KMS-11 (cell line): ENCODE data around the gene FKBP11.
A peak's percentile ranks its signal among the peaks of the same experiment; 100 is the strongest.

Experiments
- H2AFZ ChIP-seq: fragments of 200-600 bp; sonication (generic); 2 replicates; pipeline ENCODE4 v1.6.1; 2016; ENCODE audit warnings: antibody characterized with exemption, mixed run types, low read depth
- H3K27ac ChIP-seq: fragments of 200-600 bp; sonication (generic); 2 replicates; pipeline ENCODE4 v1.6.1; 2016; ENCODE audit warnings: mild to moderate bottlenecking, mixed run types
- H3K27me3 ChIP-seq: fragments of 200-600 bp; sonication (generic); 2 replicates; pipeline ENCODE4 v1.6.1; 2017; ENCODE audit warnings: mild to moderate bottlenecking, low read depth, mixed run types, moderate library complexity; ENCODE audit not compliant: insufficient read depth
- H3K36me3 ChIP-seq: fragments of 200-600 bp; sonication (generic); 2 replicates; pipeline ENCODE4 v1.6.1; 2017; ENCODE audit warnings: mild to moderate bottlenecking, mixed run types; ENCODE audit not compliant: insufficient read depth
- H3K4me1 ChIP-seq: fragments of 200-600 bp; sonication (generic); 2 replicates; pipeline ENCODE4 v1.6.1; 2016; ENCODE audit warnings: mild to moderate bottlenecking, low read depth, mixed run types; ENCODE audit not compliant: poor library complexity, severe bottlenecking
- H3K4me2 ChIP-seq: fragments of 200-600 bp; sonication (generic); 2 replicates; pipeline ENCODE4 v1.7.0; 2016; ENCODE audit warnings: mild to moderate bottlenecking, mixed run types
- H3K4me3 ChIP-seq: fragments of 200-600 bp; sonication (generic); IDR thresholded peaks from 2 replicates; pipeline ENCODE4 v1.6.1; 2017; ENCODE audit warnings: low read depth, low read length, mixed read lengths; ENCODE audit not compliant: insufficient read depth
- H3K79me2 ChIP-seq: fragments of 200-600 bp; sonication (generic); 2 replicates; pipeline ENCODE4 v1.6.1; 2016; ENCODE audit warnings: low read depth, mixed run types; ENCODE audit not compliant: insufficient read depth
- H3K9ac ChIP-seq: fragments of 200-600 bp; sonication (generic); 2 replicates; pipeline ENCODE4 v1.6.1; 2016; ENCODE audit warnings: mild to moderate bottlenecking, mixed run types
- H4K20me1 ChIP-seq: fragments of 200-600 bp; sonication (generic); 2 replicates; pipeline ENCODE4 v1.6.1; 2016; ENCODE audit warnings: mild to moderate bottlenecking, mixed run types; ENCODE audit not compliant: insufficient read depth
- TF ChIP-seq, protein P1 (sequence below): fragments of 200-600 bp; sonication (generic); conservative IDR thresholded peaks from 2 replicates; pipeline ENCODE4 v1.6.1; 2017; ENCODE audit warnings: low read depth, mild to moderate bottlenecking, antibody characterized with exemption, low read length, moderate library complexity, mixed read lengths

FKBP11 gene

DNA sequence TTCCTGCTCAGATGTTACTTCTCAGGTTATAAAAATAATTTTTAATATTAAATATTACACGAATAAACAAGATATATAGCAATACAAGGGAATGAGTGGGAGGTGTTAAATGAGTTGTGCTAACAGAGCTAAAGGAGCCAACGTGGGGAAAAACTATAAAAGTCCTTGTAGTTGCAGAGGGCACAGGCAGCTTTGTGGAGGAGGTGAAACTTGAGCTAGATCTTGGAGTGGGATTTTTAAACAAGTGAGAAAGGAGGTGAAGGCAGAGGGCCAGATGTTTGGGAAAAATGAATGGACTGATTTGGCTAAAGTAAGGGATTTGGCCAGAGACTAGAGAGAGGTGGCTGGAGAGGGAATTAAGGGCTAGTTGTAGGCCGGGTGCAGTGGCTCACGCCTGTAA is 5.2 kb upstream of the FKBP11 start:
- no peaks in the 10 kb centered on the region for H3K27me3 ChIP-seq
- H3K79me2 ChIP-seq, result no peaks in the 10 kb centered on the region
- H3K36me3 ChIP-seq, result 0 out of 2 replicates have a peak, but pooled peaks cover 3% of the 10 kb centered on the region
- TF ChIP-seq, protein P1, sequence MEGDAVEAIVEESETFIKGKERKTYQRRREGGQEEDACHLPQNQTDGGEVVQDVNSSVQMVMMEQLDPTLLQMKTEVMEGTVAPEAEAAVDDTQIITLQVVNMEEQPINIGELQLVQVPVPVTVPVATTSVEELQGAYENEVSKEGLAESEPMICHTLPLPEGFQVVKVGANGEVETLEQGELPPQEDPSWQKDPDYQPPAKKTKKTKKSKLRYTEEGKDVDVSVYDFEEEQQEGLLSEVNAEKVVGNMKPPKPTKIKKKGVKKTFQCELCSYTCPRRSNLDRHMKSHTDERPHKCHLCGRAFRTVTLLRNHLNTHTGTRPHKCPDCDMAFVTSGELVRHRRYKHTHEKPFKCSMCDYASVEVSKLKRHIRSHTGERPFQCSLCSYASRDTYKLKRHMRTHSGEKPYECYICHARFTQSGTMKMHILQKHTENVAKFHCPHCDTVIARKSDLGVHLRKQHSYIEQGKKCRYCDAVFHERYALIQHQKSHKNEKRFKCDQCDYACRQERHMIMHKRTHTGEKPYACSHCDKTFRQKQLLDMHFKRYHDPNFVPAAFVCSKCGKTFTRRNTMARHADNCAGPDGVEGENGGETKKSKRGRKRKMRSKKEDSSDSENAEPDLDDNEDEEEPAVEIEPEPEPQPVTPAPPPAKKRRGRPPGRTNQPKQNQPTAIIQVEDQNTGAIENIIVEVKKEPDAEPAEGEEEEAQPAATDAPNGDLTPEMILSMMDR, result no peak
- H3K4me3 ChIP-seq, result no peak overlapping the region
- H3K4me2 ChIP-seq, result no peak overlapping the region
- no peak overlapping the region for H3K27ac ChIP-seq
- H2AFZ ChIP-seq, result no peak overlapping the region
- no peaks in the 10 kb centered on the region for H4K20me1 ChIP-seq
- H3K4me1 ChIP-seq, result peaks cover 27% of the 10 kb centered on the region
- no peak overlapping the region for H3K9ac ChIP-seq

DNA sequence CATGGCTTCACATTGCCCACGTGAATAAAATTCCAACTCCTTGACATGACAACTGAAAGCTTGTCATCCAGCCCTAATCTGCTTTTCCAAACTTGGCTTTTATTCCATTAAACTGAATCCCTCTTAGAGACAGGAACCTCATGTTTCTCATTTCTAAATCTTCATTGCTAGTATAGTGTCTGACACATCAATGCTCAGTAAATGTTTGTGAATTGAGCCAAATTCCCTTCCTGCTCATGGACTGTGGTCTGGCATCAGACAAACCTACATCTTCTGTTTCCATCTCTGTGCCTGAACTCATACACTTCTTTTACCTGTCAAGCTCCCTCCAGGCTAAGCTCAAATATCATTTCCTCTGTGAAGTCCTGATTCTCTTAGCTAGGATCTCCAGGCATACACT is 4.3 kb upstream of the FKBP11 start:
- H3K36me3 ChIP-seq, result 0 out of 2 replicates have a peak, but pooled peaks cover 2% of the 10 kb centered on the region
- TF ChIP-seq, protein P1, result no peak
- H2AFZ ChIP-seq, result no peak overlapping the region
- no peak overlapping the region for H3K27ac ChIP-seq
- no peaks in the 10 kb centered on the region for H3K27me3 ChIP-seq
- no peak overlapping the region for H3K9ac ChIP-seq
- H3K4me1 ChIP-seq, result peaks cover 27% of the 10 kb centered on the region
- no peaks in the 10 kb centered on the region for H4K20me1 ChIP-seq
- no peak overlapping the region for H3K4me3 ChIP-seq
- no peak overlapping the region for H3K4me2 ChIP-seq
- no peaks in the 10 kb centered on the region for H3K79me2 ChIP-seq

DNA sequence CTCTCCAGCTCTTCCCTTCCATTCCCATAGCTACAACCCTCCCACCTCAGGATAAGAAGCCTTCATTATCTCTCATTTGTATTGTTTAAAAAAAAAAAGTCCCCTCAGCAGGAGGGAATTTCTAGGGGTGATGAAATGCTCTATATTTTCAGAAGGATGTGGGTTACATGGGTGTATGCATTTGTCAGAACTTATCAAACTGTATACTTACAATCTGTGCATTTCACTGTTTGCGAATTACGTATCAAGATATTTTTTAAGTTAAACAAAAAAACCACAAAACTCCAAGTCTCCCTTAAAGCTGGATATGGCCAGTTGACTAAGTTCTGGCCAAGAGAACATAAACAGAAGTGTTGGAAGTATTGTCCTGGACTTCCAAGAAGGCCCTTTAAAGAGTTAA is 2.0 kb upstream of the FKBP11 start:
- H3K79me2 ChIP-seq, result no peaks in the 10 kb centered on the region
- peaks cover 28% of the 10 kb centered on the region for H3K4me1 ChIP-seq
- TF ChIP-seq, protein P1, result no peak
- no peak overlapping the region for H3K27ac ChIP-seq
- H4K20me1 ChIP-seq, result no peaks in the 10 kb centered on the region
- H2AFZ ChIP-seq, result no peak overlapping the region
- no peaks in the 10 kb centered on the region for H3K27me3 ChIP-seq
- no peaks in the 10 kb centered on the region for H3K36me3 ChIP-seq
- H3K9ac ChIP-seq, result no peak overlapping the region
- no peak overlapping the region for H3K4me2 ChIP-seq
- no peak overlapping the region for H3K4me3 ChIP-seq

DNA sequence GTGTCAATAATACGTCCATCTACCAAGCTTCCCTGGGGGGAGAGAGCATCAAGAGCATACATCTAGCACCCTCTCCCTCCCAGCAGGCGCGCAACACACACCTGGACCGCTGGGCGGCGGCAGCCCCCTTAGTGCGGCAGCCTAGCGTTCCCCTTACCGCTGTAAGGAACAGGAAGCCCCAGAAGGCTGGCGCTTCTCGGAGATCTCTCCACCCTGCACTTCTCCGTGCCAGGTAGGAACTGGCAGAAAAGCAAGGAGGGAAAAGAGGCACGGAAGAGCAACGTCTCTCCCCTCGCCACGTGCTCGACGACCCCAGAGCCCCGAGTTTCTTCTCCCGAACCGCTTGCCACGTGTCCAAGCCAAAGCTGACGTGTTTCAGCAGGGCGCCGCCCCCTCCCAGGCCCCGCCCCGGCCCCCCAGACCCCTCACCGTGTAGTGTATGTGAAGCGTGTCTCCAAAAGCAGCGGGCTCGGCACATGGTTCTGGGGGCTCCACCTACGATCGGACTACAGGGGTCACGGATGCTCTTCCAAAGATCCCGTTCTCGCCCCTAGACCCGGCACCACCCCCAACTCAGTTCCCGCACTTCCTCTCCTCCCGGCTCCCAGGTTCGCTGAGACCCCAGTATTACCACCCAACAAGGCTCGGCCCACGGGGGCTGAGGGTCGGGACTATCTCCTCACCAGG is 532 bp downstream of the FKBP11 start:
- peak overlapping the region; percentile 85 for H3K27ac ChIP-seq

More for the DNA sequence above, 532 bp downstream of the FKBP11 start:
- Histone ChIP-seq H3K4me3 (no peak overlapping the region), H3K36me3 (no peaks in the 10 kb centered on the region), H3K4me2 (peak overlapping the region; percentile 86), H3K27me3 (no peaks in the 10 kb centered on the region), H2AFZ (peak overlapping the region; percentile 79), H3K79me2 (no peaks in the 10 kb centered on the region), H4K20me1 (no peaks in the 10 kb centered on the region), H3K9ac (peak overlapping the region; percentile 100), H3K4me1 (peaks cover 28% of the 10 kb centered on the region)
- TF ChIP-seq, protein P1, result peak; percentile 55
